OCI-LY3 (cell line): Measurements from ENCODE around the gene PARD3B.

Experiments
- CTCF ChIP-seq: fragments of 200-600, 300-600 bp; sonication (generic); IDR thresholded peaks from 2 replicates; pipeline ENCODE4 v1.5.1; 2014; ENCODE audit warnings: antibody characterized with exemption, low read length, low read depth
- EZH2phosphoT487 ChIP-seq: fragments of 200-600 bp; shearing (Covaris generic); IDR thresholded peaks from 2 replicates; pipeline ENCODE4 v1.6.1; 2018; ENCODE audit warnings: antibody characterized with exemption, mixed run types, low read depth

DNA sequence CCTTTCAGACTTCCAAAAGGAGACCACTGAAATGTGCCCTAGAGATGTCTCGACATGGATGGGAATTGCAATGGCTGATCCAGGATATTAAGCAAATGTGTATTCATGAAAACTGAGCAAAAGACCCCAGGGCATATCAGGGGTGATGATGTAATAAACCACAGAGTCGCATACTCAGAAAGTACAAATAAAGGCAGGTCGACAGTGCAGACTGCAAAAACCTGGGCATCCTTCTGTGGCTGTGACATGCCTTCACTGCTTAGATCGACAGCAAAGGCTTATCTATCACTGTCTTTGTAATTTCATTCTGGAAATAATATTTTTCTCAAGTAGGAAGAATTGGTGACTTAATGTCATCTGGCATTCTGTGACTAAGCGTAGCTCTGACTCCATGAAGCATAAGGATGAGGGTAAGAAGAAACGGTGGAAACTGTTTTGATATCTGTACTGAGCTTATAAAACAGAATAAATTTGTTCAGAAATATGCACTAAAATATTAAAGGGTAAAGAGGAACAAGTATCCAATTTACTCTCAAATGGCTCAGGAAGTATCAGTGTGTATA is 1021.4 kb downstream of the PARD3B start:
- TF ChIP-seq CTCF: no peak
- no peak for TF ChIP-seq EZH2phosphoT487
